ENCODE results near the gene RGP1.

Gene RGP1

GRCh38 chr9:35800530-35800929 lies 51.4 kb downstream of the RGP1 start:
- DNase-seq: no peak

GRCh38 chr9:35801328-35802128 lies 52.4 kb downstream of the RGP1 start:
- no peak for DNase-seq

- DNase-seq: no peak
Measured at GRCh38 chr9:35806101-35806500, 57.0 kb downstream of the RGP1 start.
